Right lobe of liver (tissue), 6 donors: ENCODE measurements around the gene SERPIND1. TPM values are rescaled to one million over a fixed set of nuclear protein-coding genes. Genes with fewer than 3 reads are reported as not detected.
"Not testable (repeated sequence)": the region's sequence is repeated elsewhere in the genome, so short reads cannot be mapped to it uniquely, and the experiment has no call there.

Experiments
- ATAC-seq, 4 donors: fragments of 200-7000 bp; cut with Tn5 transposase; one replicate each; pipeline ENCODE4 v1.9.1; 2020; ENCODE audit warnings: mild to moderate bottlenecking in 4 of 4, moderate library complexity in 4 of 4
- DNase-seq, 3 donors: peaks; one replicate each; pipeline ENCODE4 v3.0.0-alpha.2; 2020
- H3K27ac ChIP-seq, 3 donors: fragments of 200-600 bp; one replicate each; pipeline ENCODE4 v1.8.0; 2022
- H3K27me3 ChIP-seq, 2 donors: fragments of 200-600 bp; one replicate each; pipeline ENCODE4 v1.8.0; 2022
- H3K36me3 ChIP-seq, 4 donors: fragments of 200-600 bp; sonication (generic) in 1 of 4; one replicate each; pipeline versions ENCODE4 v1.5.1 to v1.8.0; 2017 to 2022; ENCODE audit warnings: control low read depth in 1 of 4
- H3K4me1 ChIP-seq, 4 donors: fragments of 200-600 bp; sonication (generic) in 1 of 4; one replicate each; pipeline versions ENCODE4 v1.5.1 to v1.8.0; 2017 to 2022; ENCODE audit warnings: control low read depth in 1 of 4
- H3K4me3 ChIP-seq, 3 donors: fragments of 200-600 bp; one replicate each; pipeline ENCODE4 v1.8.0; 2022
- H3K9me3 ChIP-seq, 4 donors: fragments of 200-600 bp; sonication (generic) in 1 of 4; one replicate each; pipeline versions ENCODE4 v1.5.1 to v1.8.0; 2017 to 2022; ENCODE audit warnings: control low read depth in 1 of 4
- CTCF ChIP-seq, 4 donors: fragments of 200-600 bp in 3 of 4; fragments of 450-650 bp in 1 of 4; IDR thresholded peaks; one replicate each; pipeline versions ENCODE4 v1.5.1 to v1.8.0; 2016 to 2022; ENCODE audit warnings: antibody characterized with exemption in 4 of 4, mild to moderate bottlenecking in 2 of 4
- POLR2A ChIP-seq: fragments of 450-650 bp; IDR thresholded peaks from one replicate; pipeline ENCODE4 v1.6.1; 2017; ENCODE audit warnings: antibody characterized with exemption, mild to moderate bottlenecking
- WGBS: methylation state at CpG from one replicate; pipeline ENCODE4 v1.1.6; 2018; ENCODE audit warnings: low coverage, low lambda C conversion rate; ENCODE audit not compliant: insufficient coverage; ENCODE audit errors: missing lambda C conversion rate; 5-methylcytosine and 5-hydroxymethylcytosine counted together
- intact Hi-C, 2 donors: fragments of 100-400 bp; cut with DNase I; formaldehyde crosslinking; loops; one replicate each; pipeline versions ENCODE4 v1.11.2 to v1.14.1; 2022
- total RNA-seq, 6 experiments: library from RNA; depleted of rRNA in 2 of 6; stranded (reverse); fragments of >200 nt in 2 of 6; fragmentation: NEBNext Ultra II Directional in 3 of 6; extraction: Animal tissue kit (Norgen Biotek cat#: 25700) in 3 of 6; gene quantifications; one replicate each; pipeline versions ENCODE4 v1.1.0 to v1.2.4, GENCODE V29; 2016 to 2023
- donor health status: DM: no; HTN: yes; CAD: no.
- donor health status: DM: no; HTN: no; CAD: no.
- donor health status: DM: no; HTN: no; CAD: no.
- donor health status: DM: no; HTN: yes; CAD: no.
- donor health status: DM: no; HTN: yes; CAD: no.

The SERPIND1 gene
- total RNA-seq, 6 experiments from 2014 or later: 49.7 to 615 (median 331) TPM

DNA sequence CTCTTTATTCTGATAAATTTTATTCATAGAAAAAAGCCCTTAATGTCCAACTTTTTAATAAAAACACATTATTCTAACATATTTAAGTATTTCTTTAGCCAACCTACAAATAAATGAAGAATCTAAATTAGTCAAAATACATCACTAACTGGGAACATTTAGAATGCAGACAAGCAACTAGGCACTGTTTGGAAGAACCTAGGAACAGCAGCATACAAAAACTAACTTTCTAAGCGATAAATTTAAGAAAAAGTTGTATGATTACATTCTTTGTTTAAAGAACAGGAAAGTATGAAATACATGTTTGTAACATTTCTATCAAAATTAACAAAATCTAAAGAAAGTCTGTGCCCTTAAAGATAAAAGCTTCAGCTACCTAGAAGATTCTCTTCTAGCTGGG is 49.4 kb downstream of the SERPIND1 start:
- H3K36me3 ChIP-seq: peaks cover 0 to 40% (median 14%) of the 10 kb centered on the region in 4 donors
- intact Hi-C loops: no loop called here
- no peaks in the 10 kb centered on the region for H3K9me3 ChIP-seq
- H3K4me1 ChIP-seq: peaks cover 0 to 15% (median 7%) of the 10 kb centered on the region in 4 donors
- no peak for DNase-seq
- ATAC-seq: no peak
- 100% methylated on average over 1 of the region's 1 CpG for WGBS
- H3K27me3 ChIP-seq: no peaks in the 10 kb centered on the region
- no peak overlapping the region for H3K4me3 ChIP-seq
- TF ChIP-seq POLR2A: no peak
- TF ChIP-seq CTCF (IDR thresholded peaks at IDR 0.05): no peak
- no peak overlapping the region for H3K27ac ChIP-seq

GRCh38 chr22:20825216-20825615 is 51.3 kb downstream of the SERPIND1 start:
- Histone ChIP-seq H3K4me1 (peaks cover 0 to 15% (median 7%) of the 10 kb centered on the region in 4 donors), H3K36me3 (peaks cover 0 to 26% (median 5%) of the 10 kb centered on the region in 4 donors)
- H3K4me3 ChIP-seq, H3K27me3 ChIP-seq, H3K27ac ChIP-seq, intact Hi-C loops, ATAC-seq, H3K9me3 ChIP-seq, DNase-seq: not testable (repeated sequence)
- WGBS: 100% methylated on average over 3 of the region's 4 CpGs

- 93% methylated on average over 6 of the region's 6 CpGs for WGBS
- H3K27ac ChIP-seq: no peak overlapping the region
- no peaks in the 10 kb centered on the region for H3K9me3 ChIP-seq
- peaks cover 0 to 15% (median 7%) of the 10 kb centered on the region in 4 donors for H3K4me1 ChIP-seq
- H3K4me3 ChIP-seq: no peak overlapping the region
- ATAC-seq: no peak
- TF ChIP-seq CTCF (IDR thresholded peaks at IDR 0.05) (no peak), POLR2A (no peak)
- peaks cover 0 to 22% (median 5%) of the 10 kb centered on the region in 4 donors for H3K36me3 ChIP-seq
- no peaks in the 10 kb centered on the region for H3K27me3 ChIP-seq
- no peak for DNase-seq
- intact Hi-C loops: no loop called here
Observed at GRCh38 chr22:20825624-20826023, 51.7 kb downstream of the SERPIND1 start.

DNA sequence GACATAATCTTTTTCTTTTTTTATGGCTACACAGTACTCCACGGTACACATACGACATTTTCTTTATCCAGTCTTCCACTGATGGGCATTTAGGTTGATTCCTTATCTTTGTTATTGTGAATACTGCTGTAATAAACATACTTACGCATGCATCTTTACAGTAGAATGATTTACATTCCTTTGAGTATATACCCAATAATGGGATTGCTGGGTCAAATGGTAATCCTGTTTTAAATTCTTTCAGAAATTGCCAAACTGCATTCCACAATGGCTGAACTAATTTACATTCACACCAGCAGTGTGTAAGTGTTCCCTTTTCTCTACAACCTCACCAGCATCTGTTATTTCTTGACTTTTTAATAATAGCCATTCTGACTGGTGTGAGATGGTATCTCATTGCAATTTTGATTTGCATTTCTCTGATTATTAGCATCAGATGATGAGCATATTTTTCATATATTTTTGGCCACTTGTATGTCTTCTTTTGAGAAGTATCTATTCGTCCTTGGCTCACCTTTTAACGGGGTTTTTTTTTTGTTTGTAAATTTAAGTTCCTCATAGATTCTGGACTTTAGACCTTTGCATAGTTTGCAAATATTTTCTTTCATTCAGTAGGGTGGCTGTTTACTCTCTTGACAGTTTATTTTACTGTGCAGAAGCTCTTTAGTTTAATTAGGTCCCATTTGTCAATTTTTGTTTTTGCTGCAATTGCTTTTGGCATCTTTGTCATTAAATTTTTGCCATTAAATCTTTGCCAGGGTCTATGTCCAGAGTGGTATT is 52.6 kb downstream of the SERPIND1 start:
- H3K27me3 ChIP-seq, DNase-seq, H3K27ac ChIP-seq, H3K9me3 ChIP-seq, H3K4me3 ChIP-seq, intact Hi-C loops: not testable (repeated sequence)
- peak in 2 of 4 donors; percentile 57 to 73 for ATAC-seq
- Histone ChIP-seq H3K4me1 (peaks cover 0 to 15% (median 7%) of the 10 kb centered on the region in 4 donors), H3K36me3 (peaks cover 0 to 24% (median 4%) of the 10 kb centered on the region in 4 donors)
- 66% methylated on average over 5 of the region's 5 CpGs for WGBS

- Histone ChIP-seq H3K4me1 (peaks cover 0 to 15% (median 7%) of the 10 kb centered on the region in 4 donors), H3K4me3 (no peak overlapping the region), H3K36me3 (peaks cover 0 to 23% (median 2%) of the 10 kb centered on the region in 4 donors), H3K27ac (no peak overlapping the region), H3K9me3 (no peaks in the 10 kb centered on the region), H3K27me3 (no peaks in the 10 kb centered on the region)
- DNase-seq (no peak), ATAC-seq (no peak)
- WGBS: 93% methylated on average over 2 of the region's 3 CpGs
- TF ChIP-seq CTCF (IDR thresholded peaks at IDR 0.05): no peak
- no peak for TF ChIP-seq POLR2A
- intact Hi-C loops: no loop called here
Observed at GRCh38 chr22:20829491-20830134, 55.7 kb downstream of the SERPIND1 start.
